T-cell (primary cell): Measurements from ENCODE around the gene C1QTNF8. TPM values are rescaled to one million over a fixed set of nuclear protein-coding genes. Genes with fewer than 3 reads are reported as not detected.

Experiments
- ATAC-seq, 4 experiments: fragments of 200-7000 bp in 3 of 4; fragments of 150-1000 bp in 1 of 4; cut with Tn5 transposase; replicated peaks in 1 of 4; 1 replicate in 3 of 4; 2 replicates in 1 of 4; pipeline ENCODE4 v1.10.0; 2021; ENCODE audit warnings: moderate library complexity in 3 of 4, mild to moderate bottlenecking in 2 of 4, moderate number of reproducible peaks in 1 of 4
- CTCF ChIA-PET, 2 donors: fragments of 300-600 bp; sonication (Branson Sonifier 250); formaldehyde crosslinking; loops; one replicate each; lab custom pipeline; 2022; ENCODE audit warnings: antibody characterized with exemption in 2 of 2; lab: Charles Lee
- POLR2A ChIA-PET, 2 donors: fragments of 300-600 bp; sonication (Branson Sonifier 250); formaldehyde crosslinking; loops; one replicate each; lab custom pipeline; 2022; ENCODE audit warnings: antibody characterized with exemption in 2 of 2; lab: Charles Lee
- DNase-seq, 35 experiments: peaks; one replicate each; pipeline versions ENCODE4 v3.0.0 to v3.0.0-alpha.2; 2013 to 2023
- H3K27ac ChIP-seq: one replicate; pipeline ENCODE4 v1.5.1; 2013; ENCODE audit warnings: low read length
- H3K27me3 ChIP-seq, 2 experiments: replicated peaks in 1 of 2; 1 replicate in 1 of 2; 2 replicates in 1 of 2; pipeline versions ENCODE4 v1.6.1 to v1.7.0; 2013; ENCODE audit warnings: low read length in 1 of 2, mixed read lengths in 1 of 2; ENCODE audit not compliant: control insufficient read depth in 2 of 2, insufficient read depth in 2 of 2; ENCODE audit errors: extremely low read depth in 1 of 2
- H3K36me3 ChIP-seq, 2 donors: 1 replicate in 1 of 2; 2 replicates in 1 of 2; pipeline versions ENCODE4 v1.6.1 to v1.7.0; 2013; ENCODE audit warnings: low read length in 1 of 2; ENCODE audit not compliant: control insufficient read depth in 2 of 2, insufficient read depth in 1 of 2; ENCODE audit errors: extremely low read depth in 1 of 2
- H3K4me1 ChIP-seq, 2 experiments: 1 replicate in 1 of 2; 2 replicates in 1 of 2; pipeline versions ENCODE4 v1.6.1 to v1.7.0; 2013; ENCODE audit warnings: low read length in 2 of 2, mixed read lengths in 1 of 2; ENCODE audit not compliant: insufficient read depth in 2 of 2, control insufficient read depth in 1 of 2; ENCODE audit errors: extremely low read depth in 1 of 2
- H3K4me3 ChIP-seq, 2 donors: 1 replicate in 1 of 2; 2 replicates in 1 of 2; pipeline versions ENCODE4 v1.5.1 to v1.7.0; 2013; ENCODE audit warnings: mild to moderate bottlenecking in 2 of 2, low read length in 1 of 2, moderate library complexity in 1 of 2; ENCODE audit not compliant: control insufficient read depth in 1 of 2; ENCODE audit errors: extremely low read depth in 1 of 2
- H3K9me3 ChIP-seq: 2 replicates; pipeline ENCODE4 v1.7.0; 2013
- H3K27ac Mint-ChIP-seq, 2 donors: one replicate each; pipeline ENCODE4 v1.8.0; 2020 to 2021; ENCODE audit warnings: mild to moderate bottlenecking in 2 of 2, mixed read lengths in 2 of 2
- H3K27me3 Mint-ChIP-seq, 2 donors: one replicate each; pipeline ENCODE4 v1.8.0; 2021 to 2022; ENCODE audit warnings: mixed read lengths in 2 of 2
- H3K36me3 Mint-ChIP-seq: one replicate; pipeline ENCODE4 v1.8.0; 2021; ENCODE audit warnings: mixed read lengths
- H3K4me1 Mint-ChIP-seq, 3 donors: one replicate each; pipeline ENCODE4 v1.8.0; 2020 to 2022; ENCODE audit warnings: mixed read lengths in 3 of 3, mild to moderate bottlenecking in 1 of 3
- H3K4me3 Mint-ChIP-seq, 3 donors: one replicate each; pipeline ENCODE4 v1.8.0; 2020 to 2022; ENCODE audit warnings: mild to moderate bottlenecking in 3 of 3, mixed read lengths in 3 of 3, moderate library complexity in 3 of 3
- H3K9me3 Mint-ChIP-seq, 3 donors: one replicate each; pipeline ENCODE4 v1.8.0; 2020 to 2022; ENCODE audit warnings: mixed read lengths in 3 of 3
- WGBS: methylation state at CpG from one replicate; pipeline ENCODE4 v1.1.5; 2013; ENCODE audit warnings: missing lambda C conversion rate; ENCODE audit not compliant: insufficient coverage; 5-methylcytosine and 5-hydroxymethylcytosine counted together
- total RNA-seq, 35 experiments: library from RNA in 6 of 35; stranded (reverse) in 6 of 35; fragments of 120-200 nt in 1 of 35; gene quantifications; one replicate each; pipeline versions ENCODE4 v1.2.1 to v1.2.4 and lab custom pipeline; 2013 to 2026

C1QTNF8 gene
- total RNA-seq, 5 donors from 2014 or later (not counting 1 experiment from before 2014, with no cell fraction given): not detected

GRCh38 chr16:1106659-1107058 lies 10.6 kb upstream of the C1QTNF8 start:
- peaks cover 0 to 17% of the 10 kb centered on the region in 2 donors for H3K27me3 Mint-ChIP-seq
- ATAC-seq (no peak), DNase-seq (no peak)
- Histone ChIP-seq H3K36me3 (no peaks in the 10 kb centered on the region), H3K4me1 (peaks cover 0 to 8% of the 10 kb centered on the region in 2 experiments), H3K27ac (no peak overlapping the region), H3K27me3 (peaks cover 2 to 76% of the 10 kb centered on the region in 2 experiments), H3K9me3 (no peaks in the 10 kb centered on the region), H3K4me3 (no peak overlapping the region)
- ChIA-PET POLR2A (no interaction called here), CTCF (interaction anchor here in 1 of 2 donors (0.6 to 0.8 kb wide), 2 partner anchors 87 to 179 kb away, joined by 4 to 5 read pairs; no protein-coding TSS in a partner anchor)
- H3K4me1 Mint-ChIP-seq: no peaks in the 10 kb centered on the region
- WGBS: 87% methylated on average over 14 of the region's 16 CpGs
- H3K27ac Mint-ChIP-seq: no peak overlapping the region
- no peaks in the 10 kb centered on the region for H3K9me3 Mint-ChIP-seq
- H3K4me3 Mint-ChIP-seq: no peak overlapping the region
- no peaks in the 10 kb centered on the region for H3K36me3 Mint-ChIP-seq

DNA sequence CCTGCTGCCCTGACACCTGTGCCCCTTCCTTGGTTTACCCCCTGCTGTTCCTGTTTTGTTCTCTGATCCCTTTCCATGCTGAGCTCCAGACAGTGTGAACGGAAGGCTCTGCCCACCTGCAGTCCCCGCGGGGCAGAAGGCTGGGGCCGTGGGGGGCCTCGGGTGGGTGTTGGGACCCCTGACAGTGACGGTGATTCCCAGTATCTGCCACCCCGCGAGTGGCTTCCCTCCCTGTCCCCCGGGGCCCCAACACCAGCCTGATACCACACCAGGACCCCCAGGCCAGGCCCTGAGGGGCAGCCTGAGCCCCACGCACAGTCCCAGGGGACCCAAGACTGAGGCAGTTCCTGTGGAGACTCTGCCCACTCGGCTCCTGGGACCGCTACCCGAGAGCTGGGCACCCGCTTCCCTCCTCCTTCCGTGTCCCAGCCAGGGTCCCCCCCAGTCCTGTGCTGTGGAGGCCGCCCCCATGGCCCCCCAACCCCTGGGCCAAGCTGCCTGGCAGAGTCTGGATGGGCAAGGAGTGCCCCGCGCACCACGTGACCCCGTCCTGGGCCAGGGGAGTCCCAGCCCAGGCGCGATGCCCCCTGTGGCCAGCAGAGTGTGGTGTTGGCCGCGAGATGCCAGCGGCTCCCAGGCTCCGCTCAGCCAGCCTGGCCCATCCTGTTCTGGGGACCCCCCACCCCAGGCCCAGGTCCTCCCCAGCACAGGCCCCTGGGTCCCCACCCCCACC lies 10.0 kb upstream of the C1QTNF8 start:
- DNase-seq (peak in 23 of 35 experiments; percentile 10 to 57 (median 29)), ATAC-seq (peak in 3 of 4 experiments; percentile 42 to 74 (median 43))
- no peaks in the 10 kb centered on the region for H3K36me3 Mint-ChIP-seq
- H3K4me3 Mint-ChIP-seq: no peak overlapping the region
- ChIA-PET POLR2A (no interaction called here), CTCF (no interaction called here)
- no peaks in the 10 kb centered on the region for H3K4me1 Mint-ChIP-seq
- H3K27ac Mint-ChIP-seq: no peak overlapping the region
- no peak overlapping the region for H3K4me3 ChIP-seq
- no peaks in the 10 kb centered on the region for H3K9me3 Mint-ChIP-seq
- 45% methylated on average over 21 of the region's 26 CpGs for WGBS
- no peaks in the 10 kb centered on the region for H3K9me3 ChIP-seq
- no peaks in the 10 kb centered on the region for H3K36me3 ChIP-seq
- peaks cover 0 to 8% of the 10 kb centered on the region in 2 experiments for H3K4me1 ChIP-seq
- peaks cover 2 to 82% of the 10 kb centered on the region in 2 experiments for H3K27me3 ChIP-seq
- H3K27me3 Mint-ChIP-seq: peaks cover 0 to 20% of the 10 kb centered on the region in 2 donors
- H3K27ac ChIP-seq: no peak overlapping the region

- POLR2A ChIA-PET: no interaction called here
- Mint-ChIP-seq H3K27ac (no peak overlapping the region), H3K9me3 (no peaks in the 10 kb centered on the region), H3K27me3 (peaks cover 0 to 23% of the 10 kb centered on the region in 2 donors), H3K36me3 (no peaks in the 10 kb centered on the region), H3K4me3 (no peak overlapping the region), H3K4me1 (no peaks in the 10 kb centered on the region)
- Histone ChIP-seq H3K9me3 (no peaks in the 10 kb centered on the region), H3K27me3 (peaks cover 2 to 90% of the 10 kb centered on the region in 2 experiments), H3K4me1 (peaks cover 0 to 8% of the 10 kb centered on the region in 2 experiments), H3K27ac (no peak overlapping the region), H3K4me3 (no peak overlapping the region), H3K36me3 (no peaks in the 10 kb centered on the region)
- ATAC-seq: no peak
- 31% methylated on average over 11 of the region's 11 CpGs for WGBS
- CTCF ChIA-PET: interaction anchor here in 1 of 2 donors (0.5 to 0.9 kb wide), 2 partner anchors 8 to 300 kb away, joined by 3 to 4 read pairs; no protein-coding TSS in a partner anchor
- no peak for DNase-seq
These were observed 7.6 kb upstream of the C1QTNF8 start for GRCh38 chr16:1103636-1103980.

DNA sequence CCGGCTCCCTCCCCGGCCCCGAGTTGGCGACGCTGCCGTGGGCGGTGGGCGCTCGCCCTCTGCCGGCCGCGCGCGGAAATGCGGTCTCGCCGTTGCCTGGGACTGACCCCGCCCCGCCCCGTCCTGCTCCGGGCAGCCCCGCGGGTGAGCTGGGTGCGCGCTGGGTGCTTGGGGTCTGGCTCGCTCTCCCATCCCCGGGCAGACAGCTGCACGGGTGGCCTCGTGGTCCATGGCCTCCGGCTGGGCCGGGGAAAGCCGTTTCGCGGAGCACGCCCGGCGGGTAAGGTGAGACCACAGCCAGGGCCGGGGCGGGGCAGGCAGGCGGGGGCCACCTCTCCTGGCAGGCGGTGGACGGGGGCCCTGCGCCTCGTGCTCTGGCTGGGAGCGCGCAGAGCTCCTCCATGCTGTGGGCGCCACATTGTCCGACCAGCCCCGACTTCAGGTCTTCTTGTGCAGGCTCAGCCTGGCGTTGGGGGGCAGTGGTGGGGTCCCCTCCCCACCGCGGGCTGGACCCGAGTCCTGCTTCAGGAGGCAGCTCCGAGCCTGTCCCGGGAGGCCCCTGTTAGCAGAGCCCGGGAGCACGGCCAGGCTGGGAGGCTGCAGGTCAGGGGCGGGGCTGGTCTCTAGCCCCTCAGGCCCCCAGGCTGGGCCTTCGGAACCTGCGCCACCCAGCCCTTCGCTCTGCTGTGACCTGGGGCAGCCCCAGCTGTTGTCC lies 7.0 kb upstream of the C1QTNF8 start:
- no peak overlapping the region for H3K27ac ChIP-seq
- peaks cover 0 to 8% of the 10 kb centered on the region in 2 experiments for H3K4me1 ChIP-seq
- POLR2A ChIA-PET: no interaction called here
- Mint-ChIP-seq H3K4me3 (no peak overlapping the region), H3K9me3 (no peaks in the 10 kb centered on the region), H3K4me1 (no peaks in the 10 kb centered on the region), H3K36me3 (no peaks in the 10 kb centered on the region), H3K27ac (no peak overlapping the region), H3K27me3 (peaks cover 0 to 23% of the 10 kb centered on the region in 2 donors)
- WGBS: 6% methylated on average over 60 of the region's 61 CpGs
- peaks cover 2 to 88% of the 10 kb centered on the region in 2 experiments for H3K27me3 ChIP-seq
- H3K9me3 ChIP-seq: no peaks in the 10 kb centered on the region
- CTCF ChIA-PET: interaction anchor here in 1 of 2 donors (0.5 to 0.9 kb wide), 4 partner anchors 9 to 391 kb away, joined by 3 to 6 read pairs (median 4); no protein-coding TSS in a partner anchor
- H3K36me3 ChIP-seq: no peaks in the 10 kb centered on the region
- peak in 34 of 35 experiments; percentile 15 to 82 (median 58) for DNase-seq
- H3K4me3 ChIP-seq: no peak overlapping the region
- ATAC-seq: peak; percentile 71 to 85 (median 81)

- no peaks in the 10 kb centered on the region for H3K36me3 Mint-ChIP-seq
- Histone ChIP-seq H3K4me1 (peaks cover 0 to 8% of the 10 kb centered on the region in 2 experiments), H3K36me3 (no peaks in the 10 kb centered on the region), H3K27ac (no peak overlapping the region), H3K27me3 (peaks cover 2 to 80% of the 10 kb centered on the region in 2 experiments), H3K4me3 (no peak overlapping the region), H3K9me3 (no peaks in the 10 kb centered on the region)
- H3K27ac Mint-ChIP-seq: no peak overlapping the region
- no peak for ATAC-seq
- no peak for DNase-seq
- H3K27me3 Mint-ChIP-seq: peaks cover 0 to 23% of the 10 kb centered on the region in 2 donors
- no peaks in the 10 kb centered on the region for H3K9me3 Mint-ChIP-seq
- POLR2A ChIA-PET: no interaction called here
- H3K4me1 Mint-ChIP-seq: no peaks in the 10 kb centered on the region
- CTCF ChIA-PET: interaction anchor here in 1 of 2 donors (0.5 kb wide), 1 partner anchor 61 kb away, joined by 4 read pairs; no protein-coding TSS in a partner anchor
- H3K4me3 Mint-ChIP-seq: no peak overlapping the region
- 71% methylated on average over 9 of the region's 26 CpGs for WGBS
These were observed 6.3 kb upstream of the C1QTNF8 start for GRCh38 chr16:1102333-1102700.

GRCh38 chr16:1101573-1102332 lies 5.7 kb upstream of the C1QTNF8 start:
- ATAC-seq: no peak
- DNase-seq: no peak
- no peaks in the 10 kb centered on the region for H3K9me3 Mint-ChIP-seq
- no peak overlapping the region for H3K27ac Mint-ChIP-seq
- WGBS: 62% methylated on average over 20 of the region's 25 CpGs
- ChIA-PET CTCF (interaction anchor here in 1 of 2 donors (0.5 to 0.6 kb wide), 2 partner anchors 60 to 484 kb away, joined by 4 to 5 read pairs; no protein-coding TSS in a partner anchor), POLR2A (no interaction called here)
- peaks cover 0 to 21% of the 10 kb centered on the region in 2 donors for H3K27me3 Mint-ChIP-seq
- Histone ChIP-seq H3K27me3 (peaks cover 2 to 80% of the 10 kb centered on the region in 2 experiments), H3K9me3 (no peaks in the 10 kb centered on the region), H3K36me3 (no peaks in the 10 kb centered on the region), H3K4me1 (peaks cover 0 to 8% of the 10 kb centered on the region in 2 experiments), H3K27ac (no peak overlapping the region), H3K4me3 (no peak overlapping the region)
- no peak overlapping the region for H3K4me3 Mint-ChIP-seq
- H3K36me3 Mint-ChIP-seq: no peaks in the 10 kb centered on the region
- H3K4me1 Mint-ChIP-seq: no peaks in the 10 kb centered on the region
